HG03159 (cell line): Measurements from ENCODE around the gene SCN3A.

ENCODE experiments used
- ATAC-seq: cut with Tn5 transposase; IDR thresholded peaks from one replicate; pipeline ENCODE4 v1.9.1; 2021; ENCODE audit warnings: mild to moderate bottlenecking, moderate library complexity; ENCODE audit not compliant: unreplicated experiment

SCN3A gene

GRCh38 chr2:165113414-165113813 is 90.4 kb downstream of the SCN3A start:
- no peak for ATAC-seq

DNA sequence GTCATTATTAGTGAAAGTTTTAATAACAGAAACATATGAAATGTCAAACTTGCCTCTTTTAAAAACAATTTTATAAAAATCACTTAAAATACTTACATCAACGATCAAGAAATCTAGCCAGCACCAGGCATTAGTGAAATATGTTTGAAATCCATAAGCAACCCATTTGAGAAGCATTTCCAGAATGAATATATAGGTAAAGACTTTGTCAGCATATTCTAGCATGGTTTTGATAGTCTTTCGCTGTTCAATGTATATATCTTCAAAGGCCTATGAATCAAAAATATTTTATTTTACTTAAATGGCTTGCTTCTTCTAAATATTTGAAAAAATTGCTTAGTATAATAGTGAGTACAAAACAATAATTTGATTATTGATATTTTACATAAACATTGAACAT is 91.1 kb downstream of the SCN3A start:
- ATAC-seq: no peak

- ATAC-seq: no peak
These were observed 91.7 kb downstream of the SCN3A start for GRCh38 chr2:165112133-165112573.

DNA sequence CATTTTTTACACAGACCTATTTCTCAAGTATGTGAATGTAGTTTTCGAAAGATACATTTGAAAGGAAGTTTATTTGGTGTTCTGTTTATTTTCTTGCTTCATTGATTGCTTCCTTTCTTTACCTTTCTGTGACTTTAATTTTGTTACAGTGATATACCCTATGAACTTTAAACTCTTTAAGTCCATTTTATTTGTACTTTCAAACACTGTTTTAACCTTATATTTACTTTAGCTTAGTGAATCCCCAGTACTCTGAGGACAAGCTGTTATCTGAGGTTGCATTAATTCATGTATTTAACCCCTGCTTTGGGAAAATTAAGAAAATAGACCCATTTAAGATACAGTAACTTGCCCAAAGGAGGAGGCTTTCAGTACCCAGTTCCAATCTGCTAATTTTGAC is 93.5 kb downstream of the SCN3A start:
- no peak for ATAC-seq

DNA sequence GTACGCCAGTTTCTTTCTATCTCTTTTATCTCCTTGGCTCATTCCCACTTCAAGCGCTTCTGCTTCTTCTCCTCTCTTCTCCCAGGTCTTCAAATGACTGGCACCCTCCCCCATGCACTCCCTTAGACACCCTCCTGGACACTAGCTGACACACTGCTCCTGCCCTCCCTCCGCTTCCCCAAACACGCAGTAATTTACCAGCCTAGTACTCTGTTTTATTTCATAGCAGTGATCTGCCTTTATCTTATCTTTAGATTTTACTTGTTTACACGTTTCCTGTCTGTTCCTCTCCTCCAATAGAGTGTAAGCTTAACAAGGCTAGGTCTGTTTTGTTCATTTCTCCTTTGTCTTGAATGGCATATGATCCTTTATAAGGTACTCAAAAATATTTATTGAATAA is 93.9 kb downstream of the SCN3A start:
- no peak for ATAC-seq

- no peak for ATAC-seq
These were observed 97.9 kb downstream of the SCN3A start for GRCh38 chr2:165105926-165106325.

DNA sequence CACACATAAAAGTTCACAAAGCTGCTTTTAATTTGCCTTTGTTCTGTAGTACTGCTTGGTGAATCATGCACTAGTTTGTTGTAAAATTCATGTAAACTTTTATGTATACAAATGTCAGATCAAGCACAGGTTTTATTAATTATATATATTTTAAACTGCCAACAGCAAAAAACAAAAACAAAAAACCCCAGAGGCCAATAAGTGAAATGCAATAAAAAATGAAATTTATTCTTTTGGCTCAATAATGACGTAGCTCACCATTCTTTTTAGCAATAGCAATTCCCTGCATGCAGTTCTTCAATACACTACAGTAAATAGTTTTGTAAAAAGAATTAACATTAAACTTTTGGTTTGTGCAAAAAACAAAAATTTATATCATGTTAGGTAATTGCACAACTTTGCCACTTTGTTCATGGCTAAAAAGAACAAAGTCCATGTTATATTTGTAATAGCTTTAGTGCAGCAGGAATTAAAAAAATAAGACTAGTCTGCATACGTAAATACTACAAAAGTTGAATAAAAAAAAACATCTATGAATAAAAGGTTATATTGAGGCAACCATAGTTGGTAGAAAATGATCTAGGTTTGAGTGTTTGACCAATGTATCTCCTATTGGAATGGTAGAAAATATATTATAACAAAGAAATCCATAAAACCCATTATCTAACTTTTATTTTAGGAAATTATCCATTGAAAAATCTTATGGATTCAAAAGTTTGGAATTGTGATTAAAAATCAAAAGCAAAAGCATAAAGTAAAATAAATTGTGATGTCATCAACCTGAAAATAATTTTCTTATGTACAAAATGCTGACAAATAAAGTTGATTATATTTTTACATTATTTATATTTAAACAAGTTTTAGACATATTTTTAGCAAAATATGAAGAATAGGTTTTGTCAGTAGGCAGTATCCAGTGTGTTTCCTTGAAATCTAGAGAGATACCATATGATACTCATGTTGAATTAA is 115.6 kb downstream of the SCN3A start:
- no peak for ATAC-seq

- no peak for ATAC-seq
These were observed 117.5 kb downstream of the SCN3A start for GRCh38 chr2:165086337-165086736.

- no peak for ATAC-seq
These were observed 120.5 kb downstream of the SCN3A start for GRCh38 chr2:165083326-165083725.

DNA sequence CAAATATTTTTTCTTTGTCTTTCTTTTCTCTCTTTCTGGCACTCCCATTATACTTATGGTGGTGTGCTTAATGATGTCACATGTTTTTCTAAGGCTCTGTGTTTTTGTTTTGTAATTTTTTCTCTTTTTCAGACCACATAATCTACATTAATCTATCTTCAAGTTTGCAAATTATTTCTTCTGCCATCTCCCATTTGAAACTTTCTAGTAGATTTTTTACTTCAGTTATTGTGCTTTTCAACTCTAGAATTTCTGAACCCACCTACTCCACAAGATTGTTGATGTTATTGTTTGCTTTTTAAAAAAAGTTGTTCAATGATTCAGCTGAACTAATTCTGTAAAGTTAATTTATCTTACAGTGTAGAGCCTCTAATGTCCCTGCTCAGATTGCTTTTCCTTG is 121.4 kb downstream of the SCN3A start:
- no peak for ATAC-seq

- ATAC-seq: no peak
These were observed 122.6 kb downstream of the SCN3A start for GRCh38 chr2:165081276-165081675.

DNA sequence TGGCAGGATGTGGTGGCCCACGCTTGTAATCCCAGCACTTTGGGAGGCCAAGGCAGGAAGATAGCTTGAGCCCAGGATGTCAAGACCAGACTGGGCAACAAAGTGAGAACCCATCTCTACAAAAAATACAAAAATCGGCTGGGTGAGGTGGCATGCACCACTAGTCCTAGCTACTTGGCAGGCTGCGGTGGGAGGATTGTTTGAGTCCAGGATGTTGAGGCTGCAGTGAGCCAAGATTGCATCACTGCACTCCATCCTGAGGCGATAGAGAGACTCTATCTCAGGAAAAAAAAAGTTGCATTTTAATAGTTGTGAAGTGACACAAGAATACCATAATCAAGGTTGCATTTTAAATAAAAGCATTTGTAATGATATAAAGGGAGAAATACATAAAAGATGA is 124.4 kb downstream of the SCN3A start:
- ATAC-seq: no peak

DNA sequence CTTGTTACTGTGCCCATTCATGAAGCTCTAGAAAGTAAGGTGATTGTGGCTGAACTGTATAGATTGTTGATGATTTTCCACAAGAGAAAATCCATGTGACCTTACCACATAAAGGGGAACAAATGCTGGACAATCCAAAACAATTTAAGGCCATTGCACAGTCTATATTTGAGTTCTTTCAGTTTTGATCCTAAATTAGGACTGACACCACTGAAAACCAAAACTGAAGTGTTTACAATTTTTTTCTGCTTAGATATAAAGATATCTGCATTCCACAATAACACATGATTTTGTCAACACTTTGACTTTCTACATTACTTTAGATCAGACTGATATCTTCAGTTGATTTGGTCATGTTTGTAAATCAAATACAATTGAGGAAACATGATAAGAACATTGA is 124.9 kb downstream of the SCN3A start:
- no peak for ATAC-seq

GRCh38 chr2:165074884-165075283 is 129.0 kb downstream of the SCN3A start:
- no peak for ATAC-seq

DNA sequence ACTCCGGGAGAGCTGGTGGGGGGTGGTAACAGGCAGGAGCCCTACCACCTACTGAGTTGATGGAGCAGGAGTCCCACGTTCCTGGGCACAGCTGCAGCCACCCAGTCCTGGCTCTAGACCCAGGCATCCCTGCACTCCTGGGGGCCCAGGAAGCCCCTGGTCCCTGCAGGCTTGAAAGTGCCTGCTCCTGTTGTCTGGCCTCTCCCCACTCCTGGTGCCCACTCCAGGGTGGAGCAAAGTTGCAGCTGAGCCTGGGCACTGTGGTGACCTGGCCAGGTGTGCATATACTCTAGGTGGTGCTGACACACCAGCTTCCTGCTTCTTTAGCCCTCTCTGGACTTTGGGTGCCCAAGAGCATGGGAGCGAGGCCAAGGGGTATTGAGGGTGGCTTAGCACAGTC is 129.5 kb downstream of the SCN3A start:
- ATAC-seq: no peak

- no peak for ATAC-seq
These were observed 133.8 kb downstream of the SCN3A start for GRCh38 chr2:165070076-165070475.

- ATAC-seq: no peak
These were observed 134.7 kb downstream of the SCN3A start for GRCh38 chr2:165069151-165069550.

DNA sequence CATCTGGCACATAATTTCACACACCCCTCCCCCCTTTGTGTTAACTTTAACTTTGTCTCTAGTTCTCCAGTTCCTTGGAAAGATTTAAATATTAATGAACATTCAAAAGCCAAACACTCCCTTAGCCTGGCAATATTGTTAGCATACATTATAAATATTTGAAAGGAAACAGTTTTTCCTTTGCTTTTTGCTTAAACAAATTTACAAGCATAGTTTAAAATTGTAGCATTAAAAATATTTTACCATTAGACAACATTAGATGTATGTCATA is 135.4 kb downstream of the SCN3A start:
- no peak for ATAC-seq

- ATAC-seq: no peak
These were observed 136.0 kb downstream of the SCN3A start for GRCh38 chr2:165067643-165068486.

- ATAC-seq: no peak
These were observed 139.1 kb downstream of the SCN3A start for GRCh38 chr2:165064743-165065142.

DNA sequence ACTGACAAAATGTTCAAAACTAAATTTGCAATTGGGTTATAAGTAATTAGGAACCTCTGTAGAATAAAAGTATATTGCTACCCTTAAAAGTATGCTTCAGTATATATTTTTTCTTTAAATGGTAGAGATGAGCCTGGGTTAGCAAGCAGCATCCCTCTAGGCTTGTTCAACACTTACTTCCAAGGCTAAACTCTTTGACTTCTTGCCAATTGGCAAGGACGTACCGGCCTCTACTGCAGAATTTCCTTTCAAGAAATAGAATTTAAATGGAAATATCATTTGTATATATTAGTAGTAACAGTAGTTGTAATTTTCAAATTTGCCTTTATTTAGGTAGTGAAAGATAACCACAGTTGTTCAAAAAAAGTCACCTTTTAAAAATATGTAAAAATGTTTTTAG is 143.4 kb downstream of the SCN3A start:
- no peak for ATAC-seq
